ENCODE data around the gene AOPEP.

Gene AOPEP

GRCh38 chr9:94904806-94905205 lies 178.3 kb downstream of the AOPEP start:
- DNase-seq, result no peak

- DNase-seq, result no peak
Measured at GRCh38 chr9:94905606-94906005, 179.1 kb downstream of the AOPEP start.

GRCh38 chr9:94906181-94906580 lies 179.7 kb downstream of the AOPEP start:
- DNase-seq, result no peak

- no peak for DNase-seq
Measured at GRCh38 chr9:94906713-94907112, 180.2 kb downstream of the AOPEP start.

- DNase-seq, result no peak
Measured at GRCh38 chr9:94907264-94907936, 180.9 kb downstream of the AOPEP start.

GRCh38 chr9:94908011-94908563 lies 181.6 kb downstream of the AOPEP start:
- DNase-seq, result no peak

GRCh38 chr9:94908583-94909249 lies 182.2 kb downstream of the AOPEP start:
- peak in 1 of 2 experiments; percentile 11 for DNase-seq

GRCh38 chr9:94909250-94909894 lies 182.9 kb downstream of the AOPEP start:
- DNase-seq, result no peak

GRCh38 chr9:94909965-94910730 lies 183.6 kb downstream of the AOPEP start:
- no peak for DNase-seq

GRCh38 chr9:94911211-94911610 lies 184.7 kb downstream of the AOPEP start:
- DNase-seq, result no peak

GRCh38 chr9:94911986-94912635 lies 185.6 kb downstream of the AOPEP start:
- DNase-seq, result no peak

GRCh38 chr9:94912700-94913249 lies 186.3 kb downstream of the AOPEP start:
- no peak for DNase-seq

- peak in 1 of 2 experiments; percentile 73 for DNase-seq
Measured at GRCh38 chr9:94913550-94913949, 187.1 kb downstream of the AOPEP start.

- DNase-seq, result no peak
Measured at GRCh38 chr9:94915476-94916450, 189.3 kb downstream of the AOPEP start.

GRCh38 chr9:94916956-94917355 lies 190.5 kb downstream of the AOPEP start:
- peak in 1 of 2 experiments; percentile 15 for DNase-seq

- DNase-seq, result no peak
Measured at GRCh38 chr9:94918038-94918753, 191.7 kb downstream of the AOPEP start.

- no peak for DNase-seq
Measured at GRCh38 chr9:94919376-94920098, 193.0 kb downstream of the AOPEP start.

- DNase-seq, result no peak
Measured at GRCh38 chr9:94920420-94921091, 194.1 kb downstream of the AOPEP start.

- no peak for DNase-seq
Measured at GRCh38 chr9:94921092-94921471, 194.6 kb downstream of the AOPEP start.
